GM12801 (cell line): ENCODE data around the gene EIF4E3.

Experiments used
- TF ChIP-seq, protein P1 (sequence below): IDR thresholded peaks from one replicate; pipeline ENCODE4 v1.5.1; 2011; ENCODE audit warnings: control low read depth; ENCODE audit not compliant: insufficient read length; ENCODE audit errors: extremely low read depth

EIF4E3 gene

DNA sequence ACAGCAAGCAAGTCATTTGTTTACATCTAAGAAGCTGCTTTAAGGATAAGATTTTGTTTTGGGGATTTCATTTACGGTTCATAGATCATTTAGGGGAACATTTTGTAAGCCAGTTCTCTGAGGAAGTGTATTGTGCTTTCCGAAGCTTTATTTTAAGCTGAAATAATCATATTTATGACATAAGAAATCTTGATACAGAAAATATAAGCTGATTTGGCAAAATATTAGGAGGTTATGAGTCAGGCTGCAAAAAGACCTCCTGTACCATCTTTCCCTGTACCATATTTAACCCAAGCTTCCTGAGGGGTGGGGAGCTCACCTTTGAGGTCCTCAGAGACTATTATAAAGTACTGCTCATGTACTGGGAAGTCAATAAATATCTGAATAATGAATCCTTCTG lies 8.1 kb upstream of the EIF4E3 start:
- TF ChIP-seq, protein P1, sequence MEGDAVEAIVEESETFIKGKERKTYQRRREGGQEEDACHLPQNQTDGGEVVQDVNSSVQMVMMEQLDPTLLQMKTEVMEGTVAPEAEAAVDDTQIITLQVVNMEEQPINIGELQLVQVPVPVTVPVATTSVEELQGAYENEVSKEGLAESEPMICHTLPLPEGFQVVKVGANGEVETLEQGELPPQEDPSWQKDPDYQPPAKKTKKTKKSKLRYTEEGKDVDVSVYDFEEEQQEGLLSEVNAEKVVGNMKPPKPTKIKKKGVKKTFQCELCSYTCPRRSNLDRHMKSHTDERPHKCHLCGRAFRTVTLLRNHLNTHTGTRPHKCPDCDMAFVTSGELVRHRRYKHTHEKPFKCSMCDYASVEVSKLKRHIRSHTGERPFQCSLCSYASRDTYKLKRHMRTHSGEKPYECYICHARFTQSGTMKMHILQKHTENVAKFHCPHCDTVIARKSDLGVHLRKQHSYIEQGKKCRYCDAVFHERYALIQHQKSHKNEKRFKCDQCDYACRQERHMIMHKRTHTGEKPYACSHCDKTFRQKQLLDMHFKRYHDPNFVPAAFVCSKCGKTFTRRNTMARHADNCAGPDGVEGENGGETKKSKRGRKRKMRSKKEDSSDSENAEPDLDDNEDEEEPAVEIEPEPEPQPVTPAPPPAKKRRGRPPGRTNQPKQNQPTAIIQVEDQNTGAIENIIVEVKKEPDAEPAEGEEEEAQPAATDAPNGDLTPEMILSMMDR = no peak

DNA sequence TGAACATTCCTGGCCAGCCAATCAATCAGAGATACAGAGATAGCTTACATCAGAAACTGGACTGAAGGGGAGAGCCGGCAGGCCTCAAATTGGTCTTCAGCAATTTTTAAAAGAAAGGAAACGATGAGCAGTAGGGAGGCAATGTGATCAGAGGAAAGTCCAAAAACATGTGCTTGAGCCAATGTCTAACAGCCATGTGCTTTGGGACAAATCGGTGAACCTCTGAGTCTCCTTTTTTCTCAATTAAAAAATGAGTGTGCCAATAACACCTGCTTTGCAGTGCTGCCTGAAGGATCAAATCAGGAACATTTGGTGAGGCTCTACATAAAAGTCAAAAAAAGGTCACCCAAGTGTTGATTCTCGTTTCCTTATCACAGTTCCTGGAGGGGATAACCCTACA lies 7.4 kb upstream of the EIF4E3 start:
- TF ChIP-seq, protein P1 = no peak

DNA sequence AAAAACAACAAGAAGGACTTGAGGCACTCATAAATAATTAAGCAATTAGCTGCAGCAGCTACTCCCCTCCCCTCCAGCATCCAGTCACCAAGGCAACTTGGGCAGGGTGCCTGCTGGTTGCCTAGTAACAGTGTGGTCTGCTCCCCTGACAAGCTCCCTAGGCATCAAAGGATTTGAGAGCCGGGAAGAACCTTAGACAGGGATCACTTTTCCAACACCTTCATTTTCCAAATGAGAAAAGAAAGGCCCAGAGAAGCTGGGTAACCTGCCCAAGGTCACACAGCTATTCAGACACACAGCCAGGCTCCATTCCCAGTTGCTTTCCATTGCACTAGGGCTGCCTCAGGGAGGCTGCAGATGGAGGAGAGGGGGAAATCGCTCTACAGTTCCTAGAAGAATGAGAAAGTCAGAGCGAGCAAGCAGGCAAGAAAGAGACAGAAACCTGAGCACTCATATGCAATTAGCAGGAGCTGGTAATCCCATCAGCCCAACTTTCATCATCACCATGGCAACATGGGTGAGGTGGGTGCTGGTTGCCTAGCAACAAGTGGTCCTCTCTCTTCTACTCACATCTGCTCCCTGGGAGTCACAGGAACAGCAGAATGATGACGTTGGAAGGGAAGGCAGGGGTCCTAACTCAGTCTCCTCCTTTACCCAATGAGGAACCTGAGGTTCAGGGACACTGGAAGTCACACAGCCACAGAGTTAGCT lies 3.6 kb upstream of the EIF4E3 start:
- TF ChIP-seq, protein P1 = no peak

DNA sequence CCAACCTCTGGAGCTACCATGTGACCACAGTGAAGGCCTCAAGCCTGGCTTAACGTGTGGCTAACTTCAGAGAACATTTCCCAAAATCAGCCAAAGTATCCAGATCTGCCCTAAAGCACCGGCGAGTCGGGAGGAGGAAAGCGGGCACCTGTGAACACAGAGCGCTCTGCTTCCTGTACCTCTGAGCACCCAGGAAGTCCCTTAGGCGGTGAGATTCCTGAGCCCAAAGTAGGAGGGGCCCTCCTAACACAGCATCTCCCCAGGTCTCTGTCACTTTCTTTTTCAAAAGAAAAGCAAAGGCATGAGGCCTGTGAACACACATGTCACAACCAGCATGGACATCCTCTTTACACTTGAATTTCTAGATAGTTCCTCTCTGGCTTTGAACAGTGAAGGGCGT lies 944 bp upstream of the EIF4E3 start:
- TF ChIP-seq, protein P1 = no peak

DNA sequence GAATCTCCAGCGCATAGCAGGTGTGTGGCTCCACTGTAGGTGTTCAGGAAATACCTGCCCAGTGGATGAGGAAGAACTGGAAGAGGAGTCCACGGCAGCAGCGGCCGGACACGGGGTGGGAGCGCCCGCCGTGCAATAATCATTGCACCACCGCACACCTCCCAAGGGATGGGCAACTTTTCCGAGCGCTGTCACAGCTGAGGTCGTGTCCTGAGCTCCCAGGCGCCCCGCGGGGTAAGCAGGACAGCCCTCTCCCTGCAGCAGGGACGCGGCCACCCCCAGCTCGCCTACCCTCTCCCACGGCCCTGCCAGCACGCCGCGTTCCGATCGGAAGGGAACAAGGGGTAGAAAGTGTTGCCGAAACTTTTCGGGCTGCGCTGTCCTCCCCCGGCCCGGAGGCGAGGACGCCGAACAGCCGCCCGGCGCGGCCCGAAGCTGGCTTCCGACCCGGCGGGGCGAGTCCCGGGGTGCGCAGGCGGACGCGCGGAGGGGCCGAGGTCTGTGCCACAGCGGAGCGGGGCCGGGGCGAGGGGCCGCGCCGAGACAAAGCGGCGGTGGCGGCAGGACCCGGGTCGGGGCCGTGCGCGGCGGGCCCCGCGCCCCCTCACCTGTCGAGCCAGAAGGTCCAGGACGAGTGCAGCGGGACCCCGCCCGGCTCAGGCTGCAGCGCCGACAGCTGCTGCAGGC lies 475 bp downstream of the EIF4E3 start:
- TF ChIP-seq, protein P1 = no peak

DNA sequence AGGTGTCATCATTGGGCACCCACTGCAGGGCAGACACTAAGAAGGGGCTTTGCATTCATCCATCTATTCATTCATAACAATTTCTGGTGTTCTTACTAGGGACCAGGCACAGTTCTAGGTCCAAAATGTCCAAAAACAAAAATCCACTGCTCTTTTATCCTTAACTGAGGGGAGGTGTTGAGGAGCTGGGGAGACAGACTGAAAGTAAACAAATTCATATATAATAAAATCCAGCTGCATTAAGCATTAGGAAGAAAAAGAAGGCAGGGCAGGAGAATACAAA lies 1.1 kb downstream of the EIF4E3 start:
- TF ChIP-seq, protein P1 = no peak

DNA sequence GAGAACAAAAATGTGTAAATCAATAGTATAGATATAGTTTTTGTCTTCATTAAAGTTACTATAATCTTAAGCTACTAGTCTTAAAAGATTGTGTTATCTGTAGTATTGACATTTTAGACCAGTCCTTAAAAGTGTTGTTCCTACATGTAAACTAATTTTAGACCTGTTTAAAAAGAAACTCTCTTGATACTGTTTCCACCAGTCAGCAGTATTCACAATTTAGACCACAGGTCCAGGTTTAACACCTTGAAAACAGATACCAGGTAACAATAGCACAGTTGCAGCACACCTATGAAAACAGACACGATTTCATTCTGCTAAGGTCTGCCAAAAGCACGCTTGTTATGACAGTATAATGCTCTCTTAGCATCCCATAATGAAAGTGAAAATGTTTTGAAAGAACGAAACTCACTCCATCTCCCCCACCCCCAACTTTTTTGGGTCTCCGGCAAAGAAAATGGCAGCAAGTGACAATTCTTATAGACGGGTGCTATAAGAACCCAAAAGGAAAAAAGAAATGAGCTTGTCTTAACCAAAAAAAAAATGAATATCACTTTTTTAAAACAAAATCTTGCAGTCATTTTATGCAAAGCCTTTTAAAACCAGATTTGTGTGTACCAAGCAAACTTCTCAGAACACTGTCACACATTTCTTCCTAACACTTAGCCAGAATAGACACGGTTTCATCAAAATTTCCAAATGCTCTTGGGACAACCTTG lies 1.6 kb downstream of the EIF4E3 start:
- TF ChIP-seq, protein P1 = no peak
